HEK293 (cell line): ENCODE measurements around the gene ZNF771.

Source experiments
- BCL11A ChIP-seq: fragments of 450-650 bp; formaldehyde crosslinking; IDR thresholded peaks from 2 replicates; pipeline ENCODE4 v1.5.1; 2016; ENCODE audit warnings: low read depth, missing biosample characterization, missing genetic modification characterization
- GFI1B ChIP-seq: fragments of 450-650 bp; formaldehyde crosslinking; IDR thresholded peaks from 2 replicates; pipeline ENCODE4 v1.5.1; 2016; ENCODE audit warnings: missing biosample characterization, missing genetic modification characterization
- MYNN ChIP-seq: fragments of 450-650 bp; formaldehyde crosslinking; IDR thresholded peaks from 2 replicates; pipeline ENCODE4 v1.5.1; 2016; ENCODE audit warnings: missing biosample characterization, missing genetic modification characterization, borderline replicate concordance
- SP3 ChIP-seq: fragments of 450-650 bp; formaldehyde crosslinking; IDR thresholded peaks from 2 replicates; pipeline ENCODE4 v1.5.1; 2016; ENCODE audit warnings: missing biosample characterization, missing genetic modification characterization
- TRIM28 ChIP-seq: IDR thresholded peaks from 2 replicates; pipeline ENCODE4 v1.6.1; 2011; ENCODE audit warnings: low read length, control low read depth, borderline replicate concordance
- TSHZ1 ChIP-seq: fragments of 450-650 bp; formaldehyde crosslinking; IDR thresholded peaks from 2 replicates; pipeline ENCODE4 v1.5.1; 2016; ENCODE audit warnings: missing biosample characterization, missing genetic modification characterization, borderline replicate concordance
- ZFP69B ChIP-seq: fragments of 450-650 bp; formaldehyde crosslinking; IDR thresholded peaks from 2 replicates; pipeline ENCODE4 v1.5.1; 2016; ENCODE audit warnings: missing biosample characterization, missing genetic modification characterization
- ZIC2 ChIP-seq: fragments of 450-650 bp; formaldehyde crosslinking; IDR thresholded peaks from 2 replicates; pipeline ENCODE4 v1.5.1; 2016; ENCODE audit warnings: missing biosample characterization, missing genetic modification characterization
- ZNF133 ChIP-seq: fragments of 450-650 bp; formaldehyde crosslinking; IDR thresholded peaks from 2 replicates; pipeline ENCODE4 v1.5.1; 2016; ENCODE audit warnings: missing biosample characterization, missing genetic modification characterization
- ZNF184 ChIP-seq: fragments of 450-650 bp; IDR thresholded peaks from 2 replicates; pipeline ENCODE4 v1.5.1; 2018; ENCODE audit warnings: missing biosample characterization, mild to moderate bottlenecking, missing genetic modification characterization
- ZNF214 ChIP-seq: fragments of 450-650 bp; formaldehyde crosslinking; IDR thresholded peaks from 2 replicates; pipeline ENCODE4 v1.5.1; 2017; ENCODE audit warnings: missing biosample characterization, mild to moderate bottlenecking, missing genetic modification characterization, borderline replicate concordance
- ZNF239 ChIP-seq: fragments of 450-650 bp; formaldehyde crosslinking; IDR thresholded peaks from 2 replicates; pipeline ENCODE4 v1.5.1; 2016; ENCODE audit warnings: missing biosample characterization, missing genetic modification characterization
- ZNF24 ChIP-seq: fragments of 450-650 bp; formaldehyde crosslinking; IDR thresholded peaks from 2 replicates; pipeline ENCODE4 v1.5.1; 2016; ENCODE audit warnings: missing biosample characterization, missing genetic modification characterization
- ZNF426 ChIP-seq: fragments of 450-650 bp; formaldehyde crosslinking; IDR thresholded peaks from 2 replicates; pipeline ENCODE4 v1.5.1; 2017; ENCODE audit warnings: missing biosample characterization, missing genetic modification characterization, mild to moderate bottlenecking, inconsistent platforms, moderate library complexity
- ZNF473 ChIP-seq: fragments of 450-650 bp; formaldehyde crosslinking; IDR thresholded peaks from 2 replicates; pipeline ENCODE4 v1.5.1; 2017; ENCODE audit warnings: missing biosample characterization, missing genetic modification characterization
- ZNF549 ChIP-seq: fragments of 450-650 bp; IDR thresholded peaks from 2 replicates; pipeline ENCODE4 v1.5.1; 2018; ENCODE audit warnings: missing biosample characterization, missing genetic modification characterization, mild to moderate bottlenecking, inconsistent platforms, moderate library complexity
- ZNF561 ChIP-seq: fragments of 450-650 bp; IDR thresholded peaks from 2 replicates; pipeline ENCODE4 v1.5.1; 2018; ENCODE audit warnings: missing biosample characterization, missing genetic modification characterization, borderline replicate concordance
- ZNF596 ChIP-seq: fragments of 450-650 bp; IDR thresholded peaks from 2 replicates; pipeline ENCODE4 v1.5.0; 2018; ENCODE audit warnings: missing biosample characterization, mild to moderate bottlenecking, missing genetic modification characterization, moderate library complexity
- ZNF658 ChIP-seq: fragments of 450-650 bp; formaldehyde crosslinking; IDR thresholded peaks from 2 replicates; pipeline ENCODE4; 2016; ENCODE audit warnings: missing biosample characterization, missing genetic modification characterization
- ZNF677 ChIP-seq: fragments of 450-650 bp; IDR thresholded peaks from 2 replicates; pipeline ENCODE4 v1.5.0; 2018; ENCODE audit warnings: missing biosample characterization, mild to moderate bottlenecking, missing genetic modification characterization, moderate library complexity
- ZNF707 ChIP-seq: fragments of 450-650 bp; formaldehyde crosslinking; IDR thresholded peaks from 2 replicates; pipeline ENCODE4 v1.5.1; 2016; ENCODE audit warnings: missing biosample characterization, missing genetic modification characterization
- ZNF792 ChIP-seq: fragments of 450-650 bp; formaldehyde crosslinking; IDR thresholded peaks from 2 replicates; pipeline ENCODE4 v1.5.1; 2016; ENCODE audit warnings: missing biosample characterization, missing genetic modification characterization
- ZSCAN30 ChIP-seq: fragments of 450-650 bp; IDR thresholded peaks from 2 replicates; pipeline ENCODE4 v1.5.1; 2018; ENCODE audit warnings: missing biosample characterization, mild to moderate bottlenecking, missing genetic modification characterization, moderate library complexity
- ZXDB ChIP-seq: fragments of 450-650 bp; formaldehyde crosslinking; IDR thresholded peaks from 2 replicates; pipeline ENCODE4 v1.5.1; 2016; ENCODE audit warnings: missing biosample characterization, missing genetic modification characterization
- TF ChIP-seq, protein P1 (sequence below): fragments of 450-650 bp; formaldehyde crosslinking; IDR thresholded peaks from 2 replicates; pipeline ENCODE4 v1.5.1; 2016; ENCODE audit warnings: missing biosample characterization, missing genetic modification characterization, borderline replicate concordance
- TF ChIP-seq, protein P2 (sequence below): fragments of 450-650 bp; formaldehyde crosslinking; IDR thresholded peaks from 2 replicates; pipeline ENCODE4 v1.5.1; 2016; ENCODE audit warnings: missing biosample characterization, missing genetic modification characterization
- TF ChIP-seq, protein P3 (sequence below): fragments of 450-650 bp; formaldehyde crosslinking; IDR thresholded peaks from 2 replicates; pipeline ENCODE4 v1.5.1; 2016; ENCODE audit warnings: missing biosample characterization, missing genetic modification characterization
- TF ChIP-seq, protein P4 (sequence below): fragments of 450-650 bp; formaldehyde crosslinking; IDR thresholded peaks from 2 replicates; pipeline ENCODE4 v1.5.1; 2016; ENCODE audit warnings: missing biosample characterization, missing genetic modification characterization

Gene ZNF771

DNA sequence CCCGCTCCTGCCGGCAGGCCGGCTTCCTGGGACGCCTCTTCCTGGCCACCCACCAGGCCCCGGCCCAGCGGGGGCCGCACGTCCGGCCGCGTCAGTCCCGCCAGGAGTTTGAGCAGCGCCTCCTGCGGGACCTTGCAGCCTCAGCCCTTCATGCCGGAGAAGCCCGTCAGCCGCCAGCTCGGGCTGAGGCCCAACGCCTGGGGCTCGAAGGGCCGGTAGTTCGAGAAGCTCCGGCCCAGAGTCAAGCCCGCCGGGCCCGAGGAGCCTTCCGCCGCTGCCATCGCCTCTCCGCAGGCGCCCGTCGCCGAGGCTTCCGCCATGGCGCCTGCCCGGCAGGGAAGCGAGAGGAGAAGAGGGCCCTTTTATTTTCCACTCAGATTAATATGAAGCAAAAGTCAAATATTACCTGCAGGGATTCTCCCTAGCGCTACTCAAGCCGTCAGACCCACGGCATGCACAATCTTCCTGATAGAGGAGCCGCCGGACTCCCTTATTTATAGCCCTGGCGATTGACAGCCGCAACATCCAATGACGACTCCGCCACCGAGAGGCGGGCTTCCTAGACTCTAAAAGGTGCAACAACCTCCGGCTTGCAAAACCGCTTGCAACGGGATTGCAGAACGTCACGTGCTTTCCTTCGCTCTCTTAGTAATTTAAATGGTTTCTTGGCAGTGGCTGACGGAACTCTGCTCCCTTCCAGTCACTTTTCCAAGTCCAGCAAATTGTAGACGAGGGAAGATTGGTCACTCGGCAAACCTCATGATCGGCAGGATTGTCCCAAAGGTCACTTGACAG lies 38.2 kb downstream of the ZNF771 start, which contains the start of gene SEPHS2 (continued):
- TF ChIP-seq ZNF658 (tag by site-specific recombination) (no peak), GFI1B (peak; percentile 43; the same call in 1 of the 2 replicates), TSHZ1 (tag by site-specific recombination) (no peak; the same call in 1 of the 2 replicates), TRIM28 (peak; percentile 79; the same call in 1 of the 2 replicates), ZNF561 (peak; percentile 74), ZNF596 (tag by site-specific recombination) (0 out of 2 replicates have a peak, but pooled peaks have one; percentile 25), ZNF184 (0 out of 2 replicates have a peak, but pooled peaks have one; percentile 29), ZNF677 (0 out of 2 replicates have a peak, but pooled peaks have one; percentile 42), SP3 (tag by site-specific recombination) (peak; percentile 85), ZNF549 (tag by site-specific recombination) (no peak), ZNF239 (tag by site-specific recombination) (0 out of 2 replicates have a peak, but pooled peaks have one; percentile 43), ZNF473 (tag by site-specific recombination) (no peak), ZNF24 (0 out of 2 replicates have a peak, but pooled peaks have one; percentile 24), ZNF214 (tag by site-specific recombination) (no peak), ZFP69B (tag by site-specific recombination) (peak; percentile 79), ZNF707 (tag by site-specific recombination) (no peak), ZSCAN30 (tag by site-specific recombination) (peak; percentile 52), ZNF426 (tag by site-specific recombination) (no peak), ZIC2 (peak; percentile 97), ZNF133 (tag by site-specific recombination) (peak; percentile 55; the same call in 1 of the 2 replicates), BCL11A (tag by site-specific recombination) (0 out of 2 replicates have a peak, but pooled peaks have one; percentile 21), MYNN (tag by site-specific recombination) (no peak), ZXDB (tag by site-specific recombination) (peak; percentile 79), ZNF792 (0 out of 2 replicates have a peak, but pooled peaks have one; percentile 31)
- TF ChIP-seq, protein P1, sequence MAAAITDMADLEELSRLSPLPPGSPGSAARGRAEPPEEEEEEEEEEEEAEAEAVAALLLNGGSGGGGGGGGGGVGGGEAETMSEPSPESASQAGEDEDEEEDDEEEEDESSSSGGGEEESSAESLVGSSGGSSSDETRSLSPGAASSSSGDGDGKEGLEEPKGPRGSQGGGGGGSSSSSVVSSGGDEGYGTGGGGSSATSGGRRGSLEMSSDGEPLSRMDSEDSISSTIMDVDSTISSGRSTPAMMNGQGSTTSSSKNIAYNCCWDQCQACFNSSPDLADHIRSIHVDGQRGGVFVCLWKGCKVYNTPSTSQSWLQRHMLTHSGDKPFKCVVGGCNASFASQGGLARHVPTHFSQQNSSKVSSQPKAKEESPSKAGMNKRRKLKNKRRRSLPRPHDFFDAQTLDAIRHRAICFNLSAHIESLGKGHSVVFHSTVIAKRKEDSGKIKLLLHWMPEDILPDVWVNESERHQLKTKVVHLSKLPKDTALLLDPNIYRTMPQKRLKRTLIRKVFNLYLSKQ (tag by site-specific recombination): no peak
- TF ChIP-seq, protein P2, sequence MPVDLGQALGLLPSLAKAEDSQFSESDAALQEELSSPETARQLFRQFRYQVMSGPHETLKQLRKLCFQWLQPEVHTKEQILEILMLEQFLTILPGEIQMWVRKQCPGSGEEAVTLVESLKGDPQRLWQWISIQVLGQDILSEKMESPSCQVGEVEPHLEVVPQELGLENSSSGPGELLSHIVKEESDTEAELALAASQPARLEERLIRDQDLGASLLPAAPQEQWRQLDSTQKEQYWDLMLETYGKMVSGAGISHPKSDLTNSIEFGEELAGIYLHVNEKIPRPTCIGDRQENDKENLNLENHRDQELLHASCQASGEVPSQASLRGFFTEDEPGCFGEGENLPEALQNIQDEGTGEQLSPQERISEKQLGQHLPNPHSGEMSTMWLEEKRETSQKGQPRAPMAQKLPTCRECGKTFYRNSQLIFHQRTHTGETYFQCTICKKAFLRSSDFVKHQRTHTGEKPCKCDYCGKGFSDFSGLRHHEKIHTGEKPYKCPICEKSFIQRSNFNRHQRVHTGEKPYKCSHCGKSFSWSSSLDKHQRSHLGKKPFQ (tag by site-specific recombination): no peak
- TF ChIP-seq, protein P3, sequence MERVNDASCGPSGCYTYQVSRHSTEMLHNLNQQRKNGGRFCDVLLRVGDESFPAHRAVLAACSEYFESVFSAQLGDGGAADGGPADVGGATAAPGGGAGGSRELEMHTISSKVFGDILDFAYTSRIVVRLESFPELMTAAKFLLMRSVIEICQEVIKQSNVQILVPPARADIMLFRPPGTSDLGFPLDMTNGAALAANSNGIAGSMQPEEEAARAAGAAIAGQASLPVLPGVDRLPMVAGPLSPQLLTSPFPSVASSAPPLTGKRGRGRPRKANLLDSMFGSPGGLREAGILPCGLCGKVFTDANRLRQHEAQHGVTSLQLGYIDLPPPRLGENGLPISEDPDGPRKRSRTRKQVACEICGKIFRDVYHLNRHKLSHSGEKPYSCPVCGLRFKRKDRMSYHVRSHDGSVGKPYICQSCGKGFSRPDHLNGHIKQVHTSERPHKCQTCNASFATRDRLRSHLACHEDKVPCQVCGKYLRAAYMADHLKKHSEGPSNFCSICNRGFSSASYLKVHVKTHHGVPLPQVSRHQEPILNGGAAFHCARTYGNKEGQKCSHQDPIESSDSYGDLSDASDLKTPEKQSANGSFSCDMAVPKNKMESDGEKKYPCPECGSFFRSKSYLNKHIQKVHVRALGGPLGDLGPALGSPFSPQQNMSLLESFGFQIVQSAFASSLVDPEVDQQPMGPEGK (tag by site-specific recombination): peak; percentile 85
- TF ChIP-seq, protein P4, sequence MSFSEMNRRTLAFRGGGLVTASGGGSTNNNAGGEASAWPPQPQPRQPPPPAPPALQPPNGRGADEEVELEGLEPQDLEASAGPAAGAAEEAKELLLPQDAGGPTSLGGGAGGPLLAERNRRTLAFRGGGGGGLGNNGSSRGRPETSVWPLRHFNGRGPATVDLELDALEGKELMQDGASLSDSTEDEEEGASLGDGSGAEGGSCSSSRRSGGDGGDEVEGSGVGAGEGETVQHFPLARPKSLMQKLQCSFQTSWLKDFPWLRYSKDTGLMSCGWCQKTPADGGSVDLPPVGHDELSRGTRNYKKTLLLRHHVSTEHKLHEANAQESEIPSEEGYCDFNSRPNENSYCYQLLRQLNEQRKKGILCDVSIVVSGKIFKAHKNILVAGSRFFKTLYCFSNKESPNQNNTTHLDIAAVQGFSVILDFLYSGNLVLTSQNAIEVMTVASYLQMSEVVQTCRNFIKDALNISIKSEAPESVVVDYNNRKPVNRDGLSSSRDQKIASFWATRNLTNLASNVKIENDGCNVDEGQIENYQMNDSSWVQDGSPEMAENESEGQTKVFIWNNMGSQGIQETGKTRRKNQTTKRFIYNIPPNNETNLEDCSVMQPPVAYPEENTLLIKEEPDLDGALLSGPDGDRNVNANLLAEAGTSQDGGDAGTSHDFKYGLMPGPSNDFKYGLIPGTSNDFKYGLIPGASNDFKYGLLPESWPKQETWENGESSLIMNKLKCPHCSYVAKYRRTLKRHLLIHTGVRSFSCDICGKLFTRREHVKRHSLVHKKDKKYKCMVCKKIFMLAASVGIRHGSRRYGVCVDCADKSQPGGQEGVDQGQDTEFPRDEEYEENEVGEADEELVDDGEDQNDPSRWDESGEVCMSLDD (tag by site-specific recombination): no peak
